ENCODE data around the gene IFNA4.
"Not testable (repeated sequence)": the region's sequence is repeated elsewhere in the genome, so short reads cannot be mapped to it uniquely, and the experiment has no call there.

Gene IFNA4

DNA sequence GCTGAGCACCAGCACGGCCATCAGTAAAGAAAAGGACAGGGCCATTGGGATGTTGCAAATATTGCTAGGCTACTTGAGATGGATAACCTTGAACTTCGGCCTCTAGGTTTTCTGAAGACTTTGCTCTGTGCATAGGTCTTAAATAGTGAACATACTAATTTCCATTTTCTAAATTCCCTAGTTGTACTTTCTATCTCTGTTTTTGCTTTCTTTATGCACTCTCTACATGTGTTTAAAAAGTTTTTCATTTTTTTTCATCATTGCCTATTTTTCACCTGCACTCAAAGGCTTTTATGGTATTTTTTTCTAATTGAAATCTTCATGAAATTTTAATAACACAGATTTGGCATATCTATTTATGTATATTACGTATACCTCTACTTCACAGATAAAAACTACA, at the start of gene IFNA4:
IFNA4 (minus strand) TSS at position 101 of the 400 bp plus-strand sequence; CDS start at position 45, 56 bp downstream.
- not testable (repeated sequence) for DNase-seq (ENCODE audit: low read depth)

- not testable (repeated sequence) for DNase-seq (ENCODE audit: low read depth)
Observed at GRCh38 chr9:21236360-21236714, 49.0 kb upstream of the IFNA4 start.

DNA sequence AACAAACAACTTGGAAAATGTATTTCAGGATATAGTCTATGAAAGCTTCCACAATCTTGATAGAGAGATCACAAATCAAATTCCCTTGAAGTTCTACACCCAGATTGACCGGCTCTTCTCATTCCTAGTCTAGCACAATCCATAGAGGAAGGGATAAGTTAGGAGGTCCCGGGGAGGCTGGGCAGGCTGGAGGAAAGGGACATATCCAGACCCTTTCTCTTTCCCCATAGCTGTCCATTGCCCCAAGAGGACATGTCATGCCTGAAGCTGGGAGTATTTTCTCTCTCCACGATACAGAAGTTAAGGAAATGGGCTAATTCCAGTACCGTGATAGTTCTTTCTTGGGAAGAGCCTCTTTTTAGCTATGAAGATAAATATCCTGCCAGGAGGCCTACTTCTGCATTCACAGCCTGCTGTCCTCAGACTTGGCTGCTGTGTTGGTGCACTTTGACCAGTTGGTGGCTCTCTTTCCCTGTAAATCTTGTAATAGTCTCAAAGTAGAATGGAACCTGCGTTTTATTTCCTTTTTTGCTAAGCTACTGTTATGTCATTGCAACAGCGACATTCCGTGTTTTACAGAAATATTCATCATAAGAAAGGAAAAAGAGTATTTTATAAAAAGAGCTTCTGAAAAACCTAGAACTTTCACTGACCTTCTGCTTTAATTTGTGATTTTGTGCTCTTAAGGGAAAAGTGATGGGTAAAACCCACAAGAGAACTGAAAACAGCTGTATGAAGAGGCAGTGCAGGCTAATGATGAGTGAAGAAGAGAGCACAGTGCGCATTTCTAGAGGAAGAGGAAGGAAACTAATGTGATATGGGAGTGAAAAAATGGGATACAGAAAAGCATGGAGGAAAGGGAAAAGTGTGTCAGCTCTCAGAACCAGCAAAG, 48.3 kb upstream of the IFNA4 start:
- DNase-seq (ENCODE audit: low read depth) = peak; percentile 40

- DNase-seq (ENCODE audit: low read depth) = no peak
Observed at GRCh38 chr9:21234153-21234687, 46.8 kb upstream of the IFNA4 start.

- DNase-seq (ENCODE audit: low read depth) = no peak
Observed at GRCh38 chr9:21233258-21233657, 45.9 kb upstream of the IFNA4 start.

DNA sequence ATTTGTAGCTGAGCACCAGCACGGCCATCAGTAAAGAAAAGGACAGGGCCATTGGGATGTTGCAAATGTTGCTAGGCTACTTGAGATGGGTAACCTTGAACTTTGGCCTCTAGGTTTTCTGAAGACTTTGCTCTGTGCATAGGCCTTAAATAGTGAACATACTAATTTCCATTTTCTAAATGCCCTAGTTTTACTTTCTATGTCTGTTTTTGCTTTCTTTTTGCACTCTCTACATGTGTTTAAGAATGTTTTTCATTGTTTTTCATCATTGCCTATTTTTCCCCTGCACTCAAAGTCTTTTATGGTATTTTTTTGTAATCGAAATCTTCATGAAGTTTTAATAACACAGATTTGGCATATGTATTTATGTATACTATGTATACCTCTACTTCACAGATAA, 40.7 kb upstream of the IFNA4 start, which contains the start of gene IFNA17:
IFNA17 (minus strand) TSS at position 101 of the 400 bp plus-strand sequence; CDS start at position 52, 49 bp downstream.
- no peak for DNase-seq (ENCODE audit: low read depth)

DNA sequence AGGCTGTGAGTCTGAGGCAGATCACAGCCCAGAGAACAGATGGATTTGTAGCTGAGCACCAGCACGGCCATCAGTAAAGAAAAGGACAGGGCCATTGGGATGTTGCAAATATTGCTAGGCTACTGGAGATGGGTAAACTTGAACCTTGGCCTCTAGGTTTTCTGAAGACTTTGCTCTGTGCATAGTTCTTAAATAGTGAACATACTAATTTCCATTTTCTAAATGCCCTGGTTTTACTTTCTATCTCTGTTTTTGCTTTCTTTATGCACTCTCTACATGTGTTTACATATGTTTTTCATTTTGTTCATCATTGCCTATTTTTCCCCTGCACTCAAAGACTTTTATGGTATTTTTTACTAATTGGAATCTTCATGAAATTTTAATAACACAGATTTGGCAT, 29.8 kb upstream of the IFNA4 start, which contains the start of gene IFNA16:
IFNA16 (minus strand) TSS at position 101 of the 400 bp plus-strand sequence; CDS start at position 95, 6 bp downstream.
- not testable (repeated sequence) for DNase-seq (ENCODE audit: low read depth)

DNA sequence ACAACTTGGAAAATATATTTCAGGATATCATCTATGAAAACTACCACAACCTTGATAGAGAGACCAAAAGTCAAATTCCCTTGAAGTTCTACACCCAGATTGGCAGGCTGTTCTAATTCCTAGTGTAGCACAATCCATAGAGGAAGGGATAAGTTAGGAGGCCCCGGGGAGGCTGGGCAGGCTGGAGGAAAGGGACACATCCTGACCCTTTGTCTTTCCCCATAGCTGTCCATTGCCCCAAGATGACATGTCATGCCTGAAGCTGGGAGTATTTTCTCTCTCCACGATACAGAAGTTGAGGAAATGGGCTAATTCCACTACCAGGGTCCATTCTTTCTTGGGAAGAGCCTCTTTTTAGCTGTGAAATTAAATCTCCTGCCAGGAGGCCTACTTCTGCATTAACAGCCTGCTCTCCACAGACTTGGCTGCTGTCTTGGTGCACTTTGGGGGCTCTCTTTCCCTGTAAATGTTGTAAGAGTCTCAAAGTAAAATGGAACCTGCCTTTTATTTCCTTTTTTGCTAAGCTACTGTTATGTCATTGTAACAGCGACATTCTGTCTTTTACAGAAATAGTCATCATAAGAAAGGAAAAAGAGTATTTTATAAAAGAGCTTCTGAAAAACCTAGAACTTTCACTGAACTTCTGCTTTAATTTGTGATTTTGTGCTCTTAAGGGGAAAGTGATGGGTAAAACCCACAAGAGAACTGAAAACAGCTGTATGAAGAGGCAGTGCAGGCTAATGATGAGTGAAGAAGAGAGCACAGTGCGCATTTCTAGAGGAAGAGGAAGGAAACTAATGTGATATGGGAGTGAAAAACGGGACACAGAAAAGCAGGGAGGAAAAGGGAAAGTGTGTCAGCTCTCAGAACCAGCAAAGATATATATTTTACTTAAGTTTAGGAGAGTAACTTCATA, 26.3 kb upstream of the IFNA4 start:
- DNase-seq (ENCODE audit: low read depth) = peak; percentile 3

DNA sequence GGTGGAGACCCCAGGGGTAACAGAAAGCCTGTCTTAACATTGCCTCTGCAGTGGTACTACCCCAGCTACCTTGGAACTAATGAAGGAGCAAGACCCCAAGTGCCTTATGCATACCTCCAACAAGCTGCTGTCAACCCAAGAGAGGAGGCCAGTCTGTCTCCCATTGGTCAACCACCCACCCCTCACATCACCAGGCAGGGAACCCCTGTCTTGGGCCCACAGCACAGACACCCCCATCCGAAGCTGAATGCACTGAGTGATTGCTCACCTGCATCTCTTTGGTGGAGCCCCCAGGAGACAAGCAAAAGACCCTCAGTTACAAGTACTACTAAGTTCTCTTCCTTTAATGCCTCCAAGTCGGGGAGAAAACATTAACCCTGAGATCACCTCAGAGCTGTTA, 24.8 kb upstream of the IFNA4 start:
- DNase-seq (ENCODE audit: low read depth) = not testable (repeated sequence)

GRCh38 chr9:21210782-21211181, 23.4 kb upstream of the IFNA4 start:
- not testable (repeated sequence) for DNase-seq (ENCODE audit: low read depth)

DNA sequence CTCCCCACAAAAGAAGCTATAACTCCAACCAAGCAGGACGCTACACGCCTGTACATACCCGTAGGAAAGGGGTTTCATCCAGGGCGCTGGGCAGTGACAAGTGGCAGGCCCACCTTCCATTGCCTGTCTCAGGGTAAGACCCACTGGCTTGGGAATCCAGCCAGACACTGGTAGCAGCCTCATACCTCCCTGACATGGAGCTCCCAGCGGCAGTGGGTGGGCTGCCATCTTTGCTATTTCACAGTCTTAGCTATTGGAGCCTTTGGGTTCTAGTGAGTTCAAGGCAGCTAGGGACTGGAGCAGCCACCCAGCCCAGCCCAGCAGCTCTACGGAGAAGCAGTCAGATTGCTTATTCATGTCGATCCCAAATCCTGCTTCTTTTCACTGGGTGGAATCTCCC, 22.9 kb upstream of the IFNA4 start:
- DNase-seq (ENCODE audit: low read depth) = no peak

DNA sequence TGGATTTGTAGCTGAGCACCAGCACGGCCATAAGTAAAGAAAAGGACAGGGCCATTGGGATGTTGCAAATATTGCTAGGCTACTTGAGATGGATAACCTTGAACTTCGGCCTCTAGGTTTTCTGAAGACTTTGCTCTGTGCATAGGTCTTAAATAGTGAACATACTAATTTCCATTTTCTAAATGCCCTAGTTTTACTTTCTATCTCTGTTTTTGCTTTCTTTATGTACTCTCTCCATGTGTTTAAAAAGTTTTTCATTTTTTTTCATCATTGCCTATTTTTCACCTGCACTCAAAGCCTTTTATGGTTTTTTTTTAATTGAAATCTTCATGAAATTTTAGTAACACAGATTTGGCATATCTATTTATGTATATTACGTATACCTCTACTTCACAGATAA, 19.7 kb upstream of the IFNA4 start, which contains the start of gene IFNA10:
IFNA10 (minus strand) TSS at position 101 of the 400 bp plus-strand sequence; CDS start at position 55, 46 bp downstream.
- not testable (repeated sequence) for DNase-seq (ENCODE audit: low read depth)

DNA sequence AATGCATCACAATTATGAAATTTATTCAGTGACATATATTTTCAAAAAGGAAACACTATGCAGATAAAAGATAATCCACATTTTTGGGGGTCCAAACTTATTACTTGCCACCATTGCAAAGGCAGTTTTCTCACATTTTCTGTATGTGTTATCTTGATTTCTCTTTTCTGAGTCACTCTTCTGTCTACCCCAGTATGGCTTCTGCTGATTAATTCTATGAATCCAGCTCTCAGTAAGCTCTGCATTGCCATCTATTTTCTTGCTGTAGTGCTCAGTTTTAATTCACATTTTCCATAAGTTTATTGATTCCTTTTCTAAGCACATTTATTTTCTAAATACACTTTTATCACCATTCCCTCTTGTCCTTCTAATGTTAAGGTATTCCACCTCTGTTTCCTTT, 17.8 kb upstream of the IFNA4 start:
- DNase-seq (ENCODE audit: low read depth) = peak; percentile 0

DNA sequence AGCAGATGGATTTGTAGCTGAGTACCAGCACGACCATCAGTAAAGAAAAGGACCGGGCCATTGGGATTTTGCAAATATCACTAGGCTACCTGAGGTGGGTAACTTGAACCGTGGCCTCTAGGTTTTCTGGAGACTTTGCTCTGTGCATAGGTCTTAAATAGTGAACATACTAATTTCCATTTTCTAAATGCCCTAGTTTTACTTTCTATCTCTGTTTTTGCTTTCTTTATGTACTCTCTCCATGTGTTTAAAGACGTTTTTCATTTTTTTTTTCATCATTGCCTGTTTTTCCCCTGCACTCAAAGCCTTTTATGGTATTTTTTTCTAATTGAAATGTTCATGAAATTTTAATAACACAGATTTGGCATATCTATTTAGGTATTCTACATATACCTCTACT, 14.7 kb upstream of the IFNA4 start, which contains the start of gene IFNA7:
IFNA7 (minus strand) TSS at position 101 of the 400 bp plus-strand sequence; CDS start at position 61, 40 bp downstream.
- not testable (repeated sequence) for DNase-seq (ENCODE audit: low read depth)

- peak; percentile 4 for DNase-seq (ENCODE audit: low read depth)
Observed at GRCh38 chr9:21194867-21195776, 7.7 kb upstream of the IFNA4 start.

DNA sequence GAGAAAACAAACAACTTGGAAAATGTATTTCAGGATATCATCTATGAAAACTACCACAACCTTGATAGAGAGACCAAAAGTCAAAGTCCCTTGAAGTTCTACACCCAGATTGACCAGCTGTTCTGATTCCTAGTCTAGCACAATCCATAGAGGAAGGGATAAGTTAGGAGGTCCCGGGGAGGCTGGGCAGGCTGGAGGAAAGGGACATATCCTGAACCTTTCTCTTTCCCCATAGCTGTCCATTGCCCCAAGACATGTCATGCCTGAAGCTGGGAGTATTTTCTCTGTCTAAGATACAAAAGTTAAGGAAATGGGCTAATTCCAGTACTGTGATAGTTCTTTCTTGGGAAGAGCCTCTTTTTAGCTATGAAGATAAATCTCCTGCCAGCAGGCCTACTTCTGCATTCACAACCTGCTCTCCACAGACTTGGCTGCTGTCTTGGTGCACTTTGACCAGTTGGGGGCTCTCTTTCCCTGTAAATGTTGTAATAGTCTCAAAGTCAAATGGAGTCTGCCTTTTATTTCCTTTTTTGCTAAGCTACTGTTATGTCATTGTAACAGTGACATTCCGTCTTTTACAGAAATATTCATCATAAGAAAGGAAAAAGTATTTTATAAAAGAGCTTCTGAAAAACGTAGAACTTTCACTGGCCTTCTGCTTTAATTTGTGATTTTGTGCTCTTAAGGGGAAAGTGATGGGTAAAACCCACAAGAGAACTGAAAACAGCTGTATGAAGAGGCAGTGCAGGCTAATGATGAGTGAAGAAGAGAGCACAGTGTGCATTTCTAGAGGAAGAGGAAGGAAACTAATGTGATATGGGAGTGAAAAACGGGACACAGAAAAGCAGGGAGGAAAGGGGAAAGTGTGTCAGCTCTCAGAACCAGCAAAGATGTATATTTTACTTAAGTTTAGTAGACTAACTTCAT, 4.3 kb downstream of the IFNA4 start:
- DNase-seq (ENCODE audit: low read depth) = peak; percentile 10

DNA sequence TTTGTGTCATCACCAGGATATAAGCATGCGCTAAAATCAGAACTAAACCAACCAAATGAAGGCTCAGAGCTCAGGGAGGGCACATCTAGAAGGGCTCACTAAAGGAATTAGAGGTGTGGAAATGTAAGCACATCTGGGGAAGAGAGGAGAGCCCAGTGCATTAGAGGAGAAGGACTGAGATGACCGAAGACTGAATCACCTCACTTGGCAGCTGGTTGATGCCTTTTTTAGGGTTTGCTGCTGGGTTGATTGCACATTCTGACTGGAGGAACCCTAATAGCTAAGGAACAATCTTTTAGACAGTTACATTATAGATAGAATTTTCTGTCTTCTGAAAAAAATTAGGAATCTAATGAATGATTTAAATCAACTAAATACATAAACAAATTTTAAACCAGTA, 12.7 kb downstream of the IFNA4 start:
- DNase-seq (ENCODE audit: low read depth) = no peak

DNA sequence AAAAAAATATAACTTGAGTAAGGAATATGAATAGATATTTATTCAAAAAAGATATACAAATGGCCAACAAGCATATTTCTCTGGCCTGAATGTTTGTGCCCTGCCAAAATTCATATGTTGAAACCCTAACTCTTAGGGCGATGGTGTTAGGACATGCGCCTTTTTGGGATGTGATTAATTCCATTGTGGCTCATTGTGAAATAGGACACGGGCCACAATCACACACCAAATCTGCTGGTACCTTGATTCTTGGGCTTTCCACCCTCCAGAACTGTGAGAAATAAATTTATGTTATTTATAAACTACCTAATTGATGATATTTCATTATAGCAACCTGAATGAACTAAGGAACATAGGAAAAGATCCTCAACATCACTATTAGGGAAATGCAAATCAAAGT, 15.2 kb downstream of the IFNA4 start:
- DNase-seq (ENCODE audit: low read depth) = no peak

DNA sequence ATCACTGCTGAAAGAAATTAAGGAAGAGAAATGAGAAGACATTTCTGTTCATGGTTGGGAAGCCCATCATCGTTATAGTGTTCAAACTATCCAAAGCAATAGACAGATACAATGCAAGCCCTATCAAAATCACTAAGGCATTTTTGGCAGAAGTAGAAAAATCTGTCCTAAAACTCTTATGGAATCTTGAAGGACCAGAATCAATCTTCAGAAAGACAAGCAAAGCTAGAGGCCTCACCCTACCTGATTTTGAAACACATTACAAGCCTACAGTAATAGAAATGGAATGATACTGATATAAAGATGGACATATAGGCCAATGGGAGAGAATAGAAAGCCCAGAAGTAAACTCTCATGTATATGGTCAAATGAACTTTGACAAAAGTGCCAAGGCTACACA, 16.0 kb downstream of the IFNA4 start:
- no peak for DNase-seq (ENCODE audit: low read depth)

GRCh38 chr9:21166560-21166959, 20.8 kb downstream of the IFNA4 start, which contains the start of gene IFNA21:
Gene IFNA21 (minus strand): TSS chr9:21166660. CDS start chr9:21166612, 48 bp downstream.
- not testable (repeated sequence) for DNase-seq (ENCODE audit: low read depth)

Measured in amniotic epithelial cell (primary cell).